ENCODE results near the gene IGF2R. TPM values are rescaled to one million over a fixed set of nuclear protein-coding genes. Genes with fewer than 3 reads are reported as not detected.

Gene IGF2R
- total RNA-seq, 2 donors from 2014 or later = 50.8 TPM

GRCh38 chr6:160069459-160069858, 100.6 kb downstream of the IGF2R start:
- Histone ChIP-seq H3K27me3 (no peaks in the 10 kb centered on the region), H3K36me3 (replicated peaks in 1 of 2; ENCODE audit: insufficient read depth in 1 of 2, low read depth in 2 of 2) (peaks cover 13 to 50% of the 10 kb centered on the region in 2 donors), H3K4me1 (no peaks in the 10 kb centered on the region), H3K4me3 (no peak overlapping the region), H3K27ac (no peak overlapping the region), H3K9me3 (no peaks in the 10 kb centered on the region)
- TF ChIP-seq CTCF (IDR thresholded peaks at IDR 0.05) = no peak
- no peak for TF ChIP-seq POLR2A (IDR thresholded peaks at IDR 0.05)
- WGBS, 2 donors = 86 to 90% methylated on average over 7 of the region's 7 CpGs
- ATAC-seq (no peak), DNase-seq (no peak)
- intact Hi-C loops (cut with DNase I) = no loop called here

GRCh38 chr6:160070427-160070826, 101.5 kb downstream of the IGF2R start:
- H3K36me3 ChIP-seq (replicated peaks in 1 of 2; ENCODE audit: insufficient read depth in 1 of 2, low read depth in 2 of 2) = peaks cover 13 to 47% of the 10 kb centered on the region in 2 donors
- no peak overlapping the region for H3K4me3 ChIP-seq
- no peak overlapping the region for H3K27ac ChIP-seq
- ATAC-seq = no peak
- 79 to 86% methylated on average over 7 to 11 of the region's 11 CpGs for WGBS, 2 donors
- TF ChIP-seq CTCF (IDR thresholded peaks at IDR 0.05) (no peak), POLR2A (IDR thresholded peaks at IDR 0.05) (no peak)
- DNase-seq = no peak
- intact Hi-C loops (cut with DNase I) = no loop called here
- H3K4me1 ChIP-seq = no peaks in the 10 kb centered on the region
- no peaks in the 10 kb centered on the region for H3K9me3 ChIP-seq
- no peaks in the 10 kb centered on the region for H3K27me3 ChIP-seq

- Histone ChIP-seq H3K4me1 (no peaks in the 10 kb centered on the region), H3K4me3 (no peak overlapping the region), H3K27me3 (no peaks in the 10 kb centered on the region), H3K27ac (no peak overlapping the region), H3K36me3 (replicated peaks in 1 of 2; ENCODE audit: insufficient read depth in 1 of 2, low read depth in 2 of 2) (peaks cover 13 to 48% of the 10 kb centered on the region in 2 donors), H3K9me3 (no peaks in the 10 kb centered on the region)
- ATAC-seq (no peak), DNase-seq (no peak)
- WGBS, 2 donors = 88 to 100% methylated on average over 1 to 2 of the region's 2 CpGs
- no peak for TF ChIP-seq CTCF (IDR thresholded peaks at IDR 0.05)
- TF ChIP-seq POLR2A (IDR thresholded peaks at IDR 0.05) = no peak
- intact Hi-C loops (cut with DNase I) = no loop called here
Observed at GRCh38 chr6:160070831-160071230, 101.9 kb downstream of the IGF2R start.

GRCh38 chr6:160071805-160072690, 103.2 kb downstream of the IGF2R start:
- DNase-seq (no peak), ATAC-seq (no peak)
- Histone ChIP-seq H3K27ac (no peak overlapping the region), H3K36me3 (replicated peaks in 1 of 2; ENCODE audit: insufficient read depth in 1 of 2, low read depth in 2 of 2) (peaks cover 13 to 50% of the 10 kb centered on the region in 2 donors), H3K27me3 (no peaks in the 10 kb centered on the region), H3K4me1 (no peaks in the 10 kb centered on the region), H3K4me3 (no peak overlapping the region), H3K9me3 (no peaks in the 10 kb centered on the region)
- WGBS, 2 donors = 76 to 86% methylated on average over 8 to 11 of the region's 11 CpGs
- intact Hi-C loops (cut with DNase I) = no loop called here
- TF ChIP-seq POLR2A (IDR thresholded peaks at IDR 0.05) (no peak), CTCF (IDR thresholded peaks at IDR 0.05) (no peak)

GRCh38 chr6:160073272-160073671, 104.4 kb downstream of the IGF2R start:
- Histone ChIP-seq H3K27ac (no peak overlapping the region), H3K4me1 (no peaks in the 10 kb centered on the region), H3K36me3 (replicated peaks in 1 of 2; ENCODE audit: insufficient read depth in 1 of 2, low read depth in 2 of 2) (peaks cover 10 to 54% of the 10 kb centered on the region in 2 donors), H3K4me3 (no peak overlapping the region), H3K27me3 (no peaks in the 10 kb centered on the region), H3K9me3 (no peaks in the 10 kb centered on the region)
- no peak for DNase-seq
- intact Hi-C loops (cut with DNase I) = no loop called here
- no peak for ATAC-seq
- WGBS, 2 donors = 91 to 94% methylated on average over 9 of the region's 9 CpGs
- TF ChIP-seq POLR2A (IDR thresholded peaks at IDR 0.05) (no peak), CTCF (IDR thresholded peaks at IDR 0.05) (no peak)
